ENCODE data around the gene LTBP3. TPM values are rescaled to one million over a fixed set of nuclear protein-coding genes. Genes with fewer than 3 reads are reported as not detected.

Gene LTBP3
- total RNA-seq, 1 donor, result 25.6 TPM

Other genes starting within 250 kb of the LTBP3 start
- gene CDC42EP2, start 243.5 kb downstream of the LTBP3 start, total RNA-seq, result not detected
- gene DPF2, start 224.5 kb downstream of the LTBP3 start, total RNA-seq, result 39.6 TPM
- gene TIGD3, start 203.6 kb downstream of the LTBP3 start, total RNA-seq, result 0.42 TPM
- 12.6 TPM for gene SLC25A45, start 175.7 kb downstream of the LTBP3 start, total RNA-seq
- gene FRMD8, start 171.7 kb downstream of the LTBP3 start, total RNA-seq, result 23.1 TPM
- 198 TPM for gene NEAT1, start 135.6 kb downstream of the LTBP3 start, total RNA-seq
- gene MALAT1, start 59.3 kb downstream of the LTBP3 start, total RNA-seq, result 22,943 TPM
- gene SCYL1, start 33.3 kb downstream of the LTBP3 start, total RNA-seq, result 36.4 TPM
- gene ZNRD2, start 12.1 kb upstream of the LTBP3 start, total RNA-seq, result 16.8 TPM
- 18.1 TPM for gene FAM89B, start 14.2 kb upstream of the LTBP3 start, total RNA-seq
- gene EHBP1L1, start 17.7 kb upstream of the LTBP3 start, total RNA-seq, result 79.1 TPM
- gene KCNK7, start 37.4 kb upstream of the LTBP3 start, total RNA-seq, result 1.7 TPM
- gene MAP3K11, start 55.9 kb upstream of the LTBP3 start, total RNA-seq, result 41.1 TPM
- 15.0 TPM for gene PCNX3, start 57.4 kb upstream of the LTBP3 start, total RNA-seq
- gene SIPA1, start 79.7 kb upstream of the LTBP3 start, total RNA-seq, result 75.2 TPM
- gene RELA, start 104.6 kb upstream of the LTBP3 start, total RNA-seq, result 107 TPM
- gene KAT5, start 153.9 kb upstream of the LTBP3 start, total RNA-seq, result 38.0 TPM
- gene RNASEH2C, start 162.4 kb upstream of the LTBP3 start, total RNA-seq, result 26.4 TPM
- 26.7 TPM for gene AP5B1, start 222.6 kb upstream of the LTBP3 start, total RNA-seq
- gene OVOL1, start 228.7 kb upstream of the LTBP3 start, total RNA-seq, result not detected